CD8-positive, alpha-beta memory T cell (primary cell): ENCODE measurements around the gene A1BG. TPM values are rescaled to one million over a fixed set of nuclear protein-coding genes. Genes with fewer than 3 reads are reported as not detected.
A peak's percentile ranks its signal among the peaks of the same experiment; 100 is the strongest.

Experiments used
- CTCF ChIA-PET: fragments of 350-600 bp; sonication (Branson Sonifier 250); formaldehyde crosslinking; loops from one replicate; lab custom pipeline; 2021; ENCODE audit warnings: antibody characterized with exemption; lab: Charles Lee
- POLR2A ChIA-PET: fragments of 350-600 bp; sonication (Branson Sonifier 250); formaldehyde crosslinking; loops from one replicate; lab custom pipeline; 2021; ENCODE audit warnings: antibody characterized with exemption; lab: Charles Lee
- DNase-seq, 5 donors: peaks; one replicate each; pipeline versions ENCODE4 v3.0.0 to v3.0.0-alpha.2; 2020 to 2022; ENCODE audit warnings: mixed read lengths in 1 of 5
- H3K27ac ChIP-seq: one replicate; pipeline ENCODE4 v1.7.0; 2013; ENCODE audit warnings: low read depth, mild to moderate bottlenecking, low read length, moderate library complexity
- H3K27me3 ChIP-seq: 2 replicates; pipeline ENCODE4 v1.7.0; 2013; ENCODE audit warnings: low read length, mild to moderate bottlenecking; ENCODE audit not compliant: insufficient read depth, poor library complexity, severe bottlenecking
- H3K36me3 ChIP-seq: 2 replicates; pipeline ENCODE4 v1.7.0; 2013; ENCODE audit warnings: mild to moderate bottlenecking, low read length, moderate library complexity; ENCODE audit not compliant: insufficient read depth
- H3K4me1 ChIP-seq: 2 replicates; pipeline ENCODE4 v1.7.0; 2013; ENCODE audit warnings: mild to moderate bottlenecking, low read length, moderate library complexity; ENCODE audit not compliant: insufficient read depth
- H3K4me3 ChIP-seq: 2 replicates; pipeline ENCODE4 v1.7.0; 2013; ENCODE audit warnings: mild to moderate bottlenecking, low read length
- H3K9me3 ChIP-seq: 2 replicates; pipeline ENCODE4 v1.7.0; 2013; ENCODE audit warnings: mild to moderate bottlenecking, low read length
- H3K27ac Mint-ChIP-seq, 8 donors: one replicate each; pipeline ENCODE4 v1.8.0; 2020 to 2021; ENCODE audit warnings: mixed read lengths in 8 of 8, mild to moderate bottlenecking in 6 of 8, inconsistent platforms in 3 of 8, moderate library complexity in 3 of 8
- H3K27me3 Mint-ChIP-seq, 2 donors: one replicate each; pipeline ENCODE4 v1.8.0; 2020 to 2021; ENCODE audit warnings: mixed read lengths in 2 of 2, mild to moderate bottlenecking in 1 of 2, moderate library complexity in 1 of 2
- H3K36me3 Mint-ChIP-seq, 3 donors: one replicate each; pipeline ENCODE4 v1.8.0; 2020 to 2021; ENCODE audit warnings: mixed read lengths in 3 of 3, inconsistent platforms in 1 of 3, mild to moderate bottlenecking in 1 of 3
- H3K4me1 Mint-ChIP-seq, 3 donors: one replicate each; pipeline ENCODE4 v1.8.0; 2020 to 2021; ENCODE audit warnings: mixed read lengths in 3 of 3, inconsistent platforms in 1 of 3, mild to moderate bottlenecking in 1 of 3
- H3K4me3 Mint-ChIP-seq, 7 donors: one replicate each; pipeline ENCODE4 v1.8.0; 2020 to 2021; ENCODE audit warnings: mixed read lengths in 7 of 7, mild to moderate bottlenecking in 6 of 7, moderate library complexity in 4 of 7, inconsistent platforms in 2 of 7
- H3K9me3 Mint-ChIP-seq, 5 donors: one replicate each; pipeline ENCODE4 v1.8.0; 2020 to 2022; ENCODE audit warnings: mixed read lengths in 5 of 5, mild to moderate bottlenecking in 3 of 5, moderate library complexity in 2 of 5, inconsistent platforms in 1 of 5
- polyA plus RNA-seq: library from polyadenylated mRNA; unstranded; fragments of 300-500 nt; fragmentation: Illumina TruSeq; gene quantifications from one replicate; pipeline ENCODE4 v1.2.3, GENCODE V29; 2021
- total RNA-seq, 2 experiments: library from RNA; stranded (reverse); gene quantifications; one replicate each; pipeline ENCODE4 v1.2.3, GENCODE V29; 2021

Gene A1BG
- total and polyA plus RNA-seq, 3 experiments from 2014 or later: 16.8 to 70.8 (median 18.1) TPM

DNA sequence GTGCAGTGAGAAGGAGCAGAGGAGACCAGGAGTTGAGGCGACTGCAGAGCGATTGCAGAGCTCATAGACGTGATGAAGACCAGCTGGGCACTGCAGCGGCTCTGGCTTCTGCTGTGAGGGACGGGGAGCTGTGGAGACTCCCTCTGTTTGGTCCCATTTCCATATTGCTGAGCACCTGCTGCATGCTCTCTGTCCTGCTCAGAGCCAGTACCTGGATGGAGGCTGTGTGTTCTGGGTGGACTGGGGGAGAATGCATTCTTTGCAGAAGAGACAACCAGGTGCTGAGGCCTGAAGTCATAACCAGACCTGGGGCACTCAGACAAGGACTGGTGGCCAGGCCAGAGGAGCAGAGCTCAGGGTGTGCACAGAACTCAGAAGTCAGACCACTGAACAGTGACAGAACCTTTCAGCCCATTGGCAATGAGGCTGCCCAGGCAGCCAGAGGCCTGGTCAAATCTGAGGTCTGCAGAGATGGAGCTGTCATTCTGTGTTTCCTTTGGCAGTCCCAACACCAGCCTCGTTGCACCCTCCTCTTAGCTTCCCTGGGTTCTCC, 1.3 kb upstream of the A1BG start:
- POLR2A ChIA-PET: no interaction called here
- peaks cover 3 to 40% (median 15%) of the 10 kb centered on the region in 3 donors for H3K4me1 Mint-ChIP-seq
- peaks cover 0 to 12% (median 3%) of the 10 kb centered on the region in 3 donors for H3K36me3 Mint-ChIP-seq
- Histone ChIP-seq H3K36me3 (no peaks in the 10 kb centered on the region), H3K4me1 (peaks cover 10% of the 10 kb centered on the region), H3K27ac (no peak overlapping the region), H3K9me3 (no peaks in the 10 kb centered on the region), H3K27me3 (no peaks in the 10 kb centered on the region), H3K4me3 (no peak overlapping the region)
- H3K27me3 Mint-ChIP-seq: peaks cover 0 to 2% of the 10 kb centered on the region in 2 donors
- no peak for DNase-seq
- no peak overlapping the region for H3K27ac Mint-ChIP-seq
- CTCF ChIA-PET: no interaction called here
- peaks cover 0 to 2% (median 0%) of the 10 kb centered on the region in 5 donors for H3K9me3 Mint-ChIP-seq
- peak overlapping the region in 2 of 7 donors; percentile 2 to 73 for H3K4me3 Mint-ChIP-seq

DNA sequence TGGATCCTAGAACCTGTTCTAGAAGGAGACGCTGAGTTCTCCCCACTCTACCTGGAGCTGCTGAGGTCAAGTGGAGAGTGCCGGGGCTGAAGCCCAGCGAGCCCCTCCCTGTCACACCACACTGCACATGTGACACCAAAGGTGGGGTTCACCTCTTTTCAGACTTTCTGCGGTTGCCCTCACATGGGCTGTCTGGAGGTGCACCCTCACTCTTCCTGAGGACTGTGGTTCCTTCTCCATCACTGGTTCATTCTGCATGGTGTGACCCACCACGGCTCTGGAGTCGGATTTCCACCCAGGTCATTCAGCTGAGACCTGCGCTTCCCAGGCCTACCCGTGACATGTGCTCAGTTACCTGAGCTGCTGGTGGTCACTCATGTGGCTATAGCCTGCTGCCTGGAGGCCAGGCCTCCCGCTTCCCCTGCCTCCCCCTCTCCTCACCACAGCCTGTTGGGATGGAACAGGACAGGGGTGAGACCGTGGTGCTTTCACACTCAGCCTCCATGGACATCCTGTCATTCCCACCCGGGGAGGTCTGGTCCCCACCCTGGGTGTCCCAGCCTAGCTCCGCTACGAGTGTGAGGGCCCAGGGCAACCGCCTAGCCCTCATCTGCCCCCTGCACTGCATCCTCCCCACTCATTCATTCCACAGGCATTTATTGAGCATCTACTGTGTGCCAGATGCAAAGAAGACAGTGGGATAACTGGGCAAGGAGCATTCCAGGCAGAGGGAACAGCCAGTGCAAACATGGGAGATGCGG, 605 bp upstream of the A1BG start:
- Histone ChIP-seq H3K27ac (no peak overlapping the region), H3K36me3 (no peaks in the 10 kb centered on the region), H3K4me1 (peaks cover 10% of the 10 kb centered on the region), H3K27me3 (no peaks in the 10 kb centered on the region), H3K9me3 (no peaks in the 10 kb centered on the region), H3K4me3 (no peak overlapping the region)
- peak in 1 of 5 donors; percentile 46 for DNase-seq
- Mint-ChIP-seq H3K27me3 (peaks cover 0 to 2% of the 10 kb centered on the region in 2 donors), H3K9me3 (peaks cover 0 to 2% (median 0%) of the 10 kb centered on the region in 5 donors), H3K36me3 (peaks cover 0 to 13% (median 5%) of the 10 kb centered on the region in 3 donors), H3K4me3 (peak overlapping the region in 2 of 7 donors; percentile 2 to 73), H3K27ac (no peak overlapping the region), H3K4me1 (peaks cover 5 to 46% (median 17%) of the 10 kb centered on the region in 3 donors)
- CTCF ChIA-PET: no interaction called here
- POLR2A ChIA-PET: no interaction called here

DNA sequence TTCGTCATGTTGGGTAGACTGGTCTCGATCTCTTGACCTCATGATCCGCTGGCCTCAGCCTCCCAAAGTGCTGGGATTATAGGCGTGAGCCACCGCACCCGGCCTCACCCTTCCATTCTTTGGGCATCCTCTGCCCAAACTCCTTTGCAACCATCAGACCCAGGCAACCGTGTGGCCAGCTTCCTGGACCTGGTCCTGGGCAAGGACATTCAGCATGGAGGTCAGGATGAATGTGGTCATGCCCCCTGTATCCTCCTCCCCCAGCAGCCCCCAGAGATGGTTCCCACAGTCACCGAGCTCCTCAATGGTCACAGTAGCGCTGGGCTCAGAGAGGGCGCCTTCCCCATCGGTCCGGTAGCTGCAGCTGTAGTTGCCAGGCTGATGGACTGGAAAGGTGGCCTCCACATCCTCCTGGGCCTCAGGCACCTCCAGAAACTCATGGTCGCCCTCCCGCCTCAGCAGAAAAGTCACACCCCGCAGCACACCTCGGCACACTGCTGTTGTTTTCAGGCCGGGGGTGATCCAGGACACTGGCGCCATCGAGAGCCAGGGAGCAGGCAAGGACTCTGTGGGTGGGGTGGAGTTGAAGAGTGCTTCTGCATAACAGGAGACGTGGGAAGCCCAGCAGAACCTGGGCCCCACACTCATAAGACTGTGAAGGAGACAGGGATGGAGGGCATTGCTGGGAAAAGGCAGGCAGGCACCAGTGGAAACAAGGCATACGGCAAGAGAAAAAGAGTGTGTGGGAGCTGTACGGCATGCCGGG, 1.1 kb downstream of the A1BG start:
- H3K4me1 ChIP-seq: peaks cover 17% of the 10 kb centered on the region
- no peaks in the 10 kb centered on the region for H3K36me3 ChIP-seq
- Mint-ChIP-seq H3K36me3 (peaks cover 0 to 15% (median 5%) of the 10 kb centered on the region in 3 donors), H3K27me3 (peaks cover 0 to 2% of the 10 kb centered on the region in 2 donors), H3K4me3 (peak overlapping the region in 1 of 7 donors; percentile 9), H3K9me3 (peaks cover 0 to 2% (median 0%) of the 10 kb centered on the region in 5 donors), H3K27ac (peak overlapping the region in 2 of 8 donors; percentile 4 to 12), H3K4me1 (peaks cover 19 to 48% (median 26%) of the 10 kb centered on the region in 3 donors)
- CTCF ChIA-PET: no interaction called here
- no peaks in the 10 kb centered on the region for H3K9me3 ChIP-seq
- no peak overlapping the region for H3K27ac ChIP-seq
- H3K27me3 ChIP-seq: no peaks in the 10 kb centered on the region
- no peak for DNase-seq
- no peak overlapping the region for H3K4me3 ChIP-seq
- POLR2A ChIA-PET: no interaction called here

DNA sequence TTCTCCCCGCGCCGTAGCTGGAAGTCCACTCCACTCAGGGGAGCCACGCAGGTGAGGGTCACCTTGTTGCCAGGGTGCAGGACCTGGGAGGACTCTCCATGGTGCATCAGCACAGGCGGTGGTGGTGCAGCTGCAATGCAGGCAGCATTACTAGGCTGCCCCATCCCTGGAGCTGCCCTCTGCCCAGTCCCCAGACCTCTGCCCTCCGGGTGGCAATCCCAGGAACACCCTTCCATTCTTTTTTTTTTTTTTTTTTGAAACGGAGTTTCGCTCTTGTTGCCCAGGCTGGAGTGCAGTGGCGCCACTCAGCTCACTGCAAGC, 1.8 kb downstream of the A1BG start:
- Mint-ChIP-seq H3K4me3 (peak overlapping the region in 1 of 7 donors; percentile 48), H3K27me3 (peaks cover 0 to 2% of the 10 kb centered on the region in 2 donors), H3K27ac (no peak overlapping the region), H3K36me3 (peaks cover 0 to 15% (median 5%) of the 10 kb centered on the region in 3 donors), H3K9me3 (peaks cover 0 to 2% (median 0%) of the 10 kb centered on the region in 5 donors), H3K4me1 (peaks cover 22 to 46% (median 29%) of the 10 kb centered on the region in 3 donors)
- H3K9me3 ChIP-seq: no peaks in the 10 kb centered on the region
- no peaks in the 10 kb centered on the region for H3K27me3 ChIP-seq
- no peak overlapping the region for H3K4me3 ChIP-seq
- no peaks in the 10 kb centered on the region for H3K36me3 ChIP-seq
- POLR2A ChIA-PET: interaction anchor here (0.6 kb wide), 1 partner anchor 627 kb away, joined by 3 read pairs; no protein-coding TSS in a partner anchor
- no peak overlapping the region for H3K27ac ChIP-seq
- CTCF ChIA-PET: no interaction called here
- no peak for DNase-seq
- H3K4me1 ChIP-seq: peaks cover 19% of the 10 kb centered on the region

DNA sequence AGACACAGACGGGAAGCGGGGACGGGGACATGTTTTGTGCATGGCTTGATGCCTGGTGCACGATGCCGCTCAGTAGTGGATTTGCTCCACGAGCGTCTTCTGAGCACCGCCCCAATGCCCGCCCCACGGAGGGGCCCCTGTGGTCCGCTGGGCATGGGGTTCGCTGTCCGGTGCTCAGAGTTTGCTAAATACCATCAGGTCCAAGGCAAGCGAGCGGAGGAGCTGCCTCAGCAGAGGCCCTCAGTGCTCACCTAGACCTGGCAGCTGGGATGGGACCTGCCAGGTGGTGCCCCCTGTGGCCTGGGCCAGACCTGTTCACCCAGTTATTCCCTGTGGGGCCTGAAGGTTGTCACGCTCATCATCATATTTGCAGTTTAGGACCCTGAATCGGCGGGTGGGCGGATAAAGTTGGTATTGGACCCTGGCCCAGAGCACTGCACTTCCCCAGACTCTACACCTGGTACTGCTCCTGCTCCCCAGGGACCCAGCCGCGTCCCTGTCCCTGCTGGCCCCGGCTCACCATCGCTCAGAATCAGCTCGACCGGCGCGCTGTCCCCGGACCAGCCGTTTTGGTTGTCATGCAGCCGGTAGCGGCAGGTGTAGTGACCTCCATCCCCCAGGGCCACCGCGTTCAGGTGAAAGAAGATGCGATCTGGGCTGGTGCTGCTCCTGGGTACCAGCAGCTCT, 2.3 kb downstream of the A1BG start:
- H3K27me3 Mint-ChIP-seq: peaks cover 0 to 2% of the 10 kb centered on the region in 2 donors
- H3K36me3 Mint-ChIP-seq: peaks cover 0 to 15% (median 5%) of the 10 kb centered on the region in 3 donors
- CTCF ChIA-PET: no interaction called here
- Histone ChIP-seq H3K4me3 (no peak overlapping the region), H3K9me3 (no peaks in the 10 kb centered on the region), H3K27ac (no peak overlapping the region), H3K36me3 (no peaks in the 10 kb centered on the region), H3K27me3 (no peaks in the 10 kb centered on the region), H3K4me1 (peaks cover 19% of the 10 kb centered on the region)
- POLR2A ChIA-PET: interaction anchor here (0.6 kb wide), 1 partner anchor 627 kb away, joined by 3 read pairs; no protein-coding TSS in a partner anchor
- peak overlapping the region in 2 of 7 donors; percentile 27 to 48 for H3K4me3 Mint-ChIP-seq
- H3K27ac Mint-ChIP-seq: no peak overlapping the region
- peaks cover 0 to 2% (median 0%) of the 10 kb centered on the region in 5 donors for H3K9me3 Mint-ChIP-seq
- H3K4me1 Mint-ChIP-seq: peaks cover 24 to 45% (median 26%) of the 10 kb centered on the region in 3 donors
- no peak for DNase-seq

DNA sequence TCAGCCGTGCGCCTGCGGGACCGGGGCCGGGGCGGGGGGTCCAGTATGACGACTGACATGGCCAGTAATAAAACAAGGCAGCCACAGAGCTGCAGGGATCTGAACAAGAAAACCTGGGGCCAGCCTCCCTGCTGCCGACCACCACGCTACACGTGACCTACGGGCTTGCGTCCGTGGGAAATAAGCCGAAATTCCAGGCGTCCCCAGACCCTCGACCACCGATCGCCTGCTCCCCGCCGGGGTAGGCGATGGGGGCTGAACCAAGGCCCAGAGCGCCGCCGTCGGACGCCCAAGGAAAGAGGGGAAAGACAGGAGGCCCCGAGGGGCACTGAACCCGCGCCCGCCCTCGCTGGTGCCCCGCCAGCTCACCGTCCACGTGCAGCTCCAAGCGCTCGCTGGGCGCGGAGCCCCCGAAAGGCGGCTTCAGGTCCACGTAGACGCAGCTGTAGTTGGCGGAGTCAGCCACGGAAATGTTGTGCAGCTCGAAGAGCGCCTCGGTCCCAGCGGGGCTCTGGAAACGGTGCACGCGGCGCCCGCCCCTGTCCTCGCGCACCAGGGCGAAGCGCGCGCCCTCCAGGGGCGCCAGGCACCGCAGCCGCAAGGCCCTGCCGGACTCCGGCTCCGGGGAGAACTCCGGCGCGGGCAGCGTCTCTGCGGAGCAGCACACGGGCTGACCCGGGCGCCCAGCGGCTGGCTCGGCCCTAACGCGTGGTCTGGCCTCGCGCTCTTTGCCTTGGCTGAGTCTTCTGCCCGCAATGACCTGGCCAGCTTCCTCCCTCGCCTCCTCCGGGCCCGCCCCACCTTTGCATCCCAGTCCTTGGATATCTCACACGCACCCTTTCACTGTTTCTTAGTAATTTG, 3.1 kb downstream of the A1BG start:
- no peak overlapping the region for H3K27ac ChIP-seq
- no peaks in the 10 kb centered on the region for H3K27me3 ChIP-seq
- Mint-ChIP-seq H3K9me3 (peaks cover 0 to 2% (median 0%) of the 10 kb centered on the region in 5 donors), H3K27me3 (peaks cover 0 to 2% of the 10 kb centered on the region in 2 donors), H3K36me3 (peaks cover 0 to 15% (median 5%) of the 10 kb centered on the region in 3 donors), H3K4me3 (peak overlapping the region in 3 of 7 donors; percentile 27 to 54 (median 32)), H3K27ac (no peak overlapping the region), H3K4me1 (peaks cover 28 to 44% (median 32%) of the 10 kb centered on the region in 3 donors)
- no peak overlapping the region for H3K4me3 ChIP-seq
- ChIA-PET CTCF (no interaction called here), POLR2A (no interaction called here)
- H3K36me3 ChIP-seq: no peaks in the 10 kb centered on the region
- peaks cover 19% of the 10 kb centered on the region for H3K4me1 ChIP-seq
- no peaks in the 10 kb centered on the region for H3K9me3 ChIP-seq
- no peak for DNase-seq

DNA sequence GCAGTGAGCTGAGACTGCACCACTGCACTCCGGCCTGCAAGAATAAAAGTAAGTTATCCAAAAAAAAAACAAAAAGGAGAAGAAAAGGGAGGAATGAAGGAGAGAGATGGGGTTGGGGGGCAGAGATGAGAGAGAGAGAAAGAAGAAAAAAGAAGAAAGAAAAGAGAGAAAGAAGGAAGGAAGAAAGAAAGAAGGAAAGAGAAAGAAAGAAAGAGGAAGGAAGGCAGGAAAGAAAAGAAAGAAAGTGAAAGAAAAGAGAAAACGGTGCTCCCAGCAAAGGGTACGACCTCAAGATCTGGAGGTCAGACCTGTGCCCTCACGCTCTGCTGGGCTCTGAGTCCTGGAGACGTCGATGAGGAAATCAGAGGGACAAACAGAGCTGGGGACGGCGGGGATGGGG, 3.7 kb downstream of the A1BG start:
- CTCF ChIA-PET: no interaction called here
- Histone ChIP-seq H3K4me3 (no peak overlapping the region), H3K4me1 (peaks cover 19% of the 10 kb centered on the region), H3K9me3 (no peaks in the 10 kb centered on the region), H3K27me3 (no peaks in the 10 kb centered on the region), H3K36me3 (no peaks in the 10 kb centered on the region), H3K27ac (no peak overlapping the region)
- H3K4me3 Mint-ChIP-seq: peak overlapping the region in 3 of 7 donors; percentile 54 to 78 (median 54)
- DNase-seq: no peak
- H3K36me3 Mint-ChIP-seq: peaks cover 0 to 15% (median 5%) of the 10 kb centered on the region in 3 donors
- H3K4me1 Mint-ChIP-seq: peaks cover 27 to 40% (median 32%) of the 10 kb centered on the region in 3 donors
- peak overlapping the region in 1 of 8 donors; percentile 73 for H3K27ac Mint-ChIP-seq
- peaks cover 0 to 2% of the 10 kb centered on the region in 2 donors for H3K27me3 Mint-ChIP-seq
- H3K9me3 Mint-ChIP-seq: peaks cover 0 to 2% (median 0%) of the 10 kb centered on the region in 5 donors
- POLR2A ChIA-PET: interaction anchor here (1.8 kb wide), 1 partner anchor 13 kb away, joined by 5 read pairs; the partner anchor contains the start of gene ZNF497
